Tibial artery (tissue), 4 donors: ENCODE results near the gene CENPV.
"Not testable (repeated sequence)": the region's sequence is repeated elsewhere in the genome, so short reads cannot be mapped to it uniquely, and the experiment has no call there.

Experiments
- DNase-seq, 2 donors: peaks; one replicate each; pipeline ENCODE4 v3.0.0-alpha.2; 2019
- H3K27ac ChIP-seq, 2 donors: fragments of 200-600 bp; sonication (generic) in 1 of 2; 1 replicate in 1 of 2; 2 replicates in 1 of 2; pipeline ENCODE4 v1.5.1; 2018 to 2019; ENCODE audit warnings: mild to moderate bottlenecking in 1 of 2
- H3K27me3 ChIP-seq, 2 donors: fragments of 200-600 bp; sonication (generic) in 1 of 2; one replicate each; pipeline versions ENCODE4 v1.5.1 to v1.6.0; 2016 to 2019
- H3K36me3 ChIP-seq, 3 donors: fragments of 200-600 bp; sonication (generic) in 2 of 3; one replicate each; pipeline ENCODE4 v1.5.1; 2016 to 2019; ENCODE audit warnings: mild to moderate bottlenecking in 2 of 3
- H3K4me1 ChIP-seq, 4 donors: fragments of 200-600 bp; sonication (generic) in 2 of 4; 1 replicate in 3 of 4; 2 replicates in 1 of 4; pipeline ENCODE4 v1.5.1; 2016 to 2019
- H3K4me3 ChIP-seq, 2 donors: fragments of 200-600 bp; sonication (generic) in 1 of 2; 1 replicate in 1 of 2; 2 replicates in 1 of 2; pipeline ENCODE4 v1.5.1; 2018 to 2019; ENCODE audit warnings: mild to moderate bottlenecking in 2 of 2
- H3K9me3 ChIP-seq, 3 donors: fragments of 200-600 bp; sonication (generic) in 1 of 3; one replicate each; pipeline ENCODE4 v1.5.1; 2016 to 2019
- CTCF ChIP-seq, 2 experiments: fragments of 200-600 bp in 1 of 2; fragments of 450-650 bp in 1 of 2; IDR thresholded peaks; one replicate each; pipeline ENCODE4 v1.5.1; 2017 to 2019; ENCODE audit warnings: antibody characterized with exemption in 2 of 2, mild to moderate bottlenecking in 1 of 2, moderate library complexity in 1 of 2
- intact Hi-C: fragments of 100-400 bp; cut with DNase I; formaldehyde crosslinking; loops from one replicate; pipeline ENCODE4 v1.15.0; 2023; ENCODE audit warnings: low total_unique reads

The CENPV gene

GRCh38 chr17:16298140-16298662 lies 55.1 kb downstream of the CENPV start:
- intact Hi-C loops, result no loop called here
- H3K9me3 ChIP-seq, result no peaks in the 10 kb centered on the region
- no peak for DNase-seq
- peaks cover 4 to 27% (median 5%) of the 10 kb centered on the region in 3 donors for H3K36me3 ChIP-seq
- H3K4me1 ChIP-seq, result peaks cover 0 to 7% (median 0%) of the 10 kb centered on the region in 4 donors
- no peak overlapping the region for H3K4me3 ChIP-seq
- TF ChIP-seq CTCF (IDR thresholded peaks at IDR 0.05), result no peak
- H3K27ac ChIP-seq, result no peak overlapping the region
- H3K27me3 ChIP-seq, result no peaks in the 10 kb centered on the region

GRCh38 chr17:16297367-16298139 lies 55.7 kb downstream of the CENPV start:
- Histone ChIP-seq H3K4me3 (no peak overlapping the region), H3K9me3 (no peaks in the 10 kb centered on the region), H3K27ac (no peak overlapping the region), H3K4me1 (peaks cover 0 to 7% (median 0%) of the 10 kb centered on the region in 4 donors), H3K27me3 (no peaks in the 10 kb centered on the region), H3K36me3 (peaks cover 4 to 22% (median 5%) of the 10 kb centered on the region in 3 donors)
- no peak for TF ChIP-seq CTCF (IDR thresholded peaks at IDR 0.05)
- no peak for DNase-seq
- intact Hi-C loops, result no loop called here

- H3K36me3 ChIP-seq, result peaks cover 0 to 11% (median 0%) of the 10 kb centered on the region in 3 donors
- intact Hi-C loops, H3K4me1 ChIP-seq, DNase-seq, H3K27ac ChIP-seq, H3K4me3 ChIP-seq, H3K27me3 ChIP-seq, H3K9me3 ChIP-seq: not testable (repeated sequence)
Measured at GRCh38 chr17:16296072-16296471, 57.2 kb downstream of the CENPV start.

GRCh38 chr17:16294560-16294959 lies 58.7 kb downstream of the CENPV start:
- intact Hi-C loops, result no loop called here
- TF ChIP-seq CTCF (IDR thresholded peaks at IDR 0.05), result no peak
- Histone ChIP-seq H3K27me3 (no peaks in the 10 kb centered on the region), H3K36me3 (no peaks in the 10 kb centered on the region), H3K27ac (no peak overlapping the region), H3K9me3 (no peaks in the 10 kb centered on the region), H3K4me1 (no peaks in the 10 kb centered on the region), H3K4me3 (no peak overlapping the region)
- no peak for DNase-seq

GRCh38 chr17:16293931-16294330 lies 59.3 kb downstream of the CENPV start:
- intact Hi-C loops, result no loop called here
- Histone ChIP-seq H3K27me3 (no peaks in the 10 kb centered on the region), H3K4me3 (no peak overlapping the region), H3K9me3 (no peaks in the 10 kb centered on the region), H3K36me3 (no peaks in the 10 kb centered on the region), H3K27ac (no peak overlapping the region), H3K4me1 (no peaks in the 10 kb centered on the region)
- DNase-seq, result no peak
- TF ChIP-seq CTCF (IDR thresholded peaks at IDR 0.05), result no peak
